ENCODE measurements around the gene CD164L2.

- TF ChIP-seq CTCF (IDR thresholded peaks at IDR 0.05; ENCODE audit: insufficient read depth, low read depth, low read length) (no peak), EZH2 (IDR thresholded peaks at IDR 0.05; ENCODE audit: insufficient read depth, low read length) (no peak)
Measured at GRCh38 chr1:27428316-27429028, 45.3 kb upstream of the CD164L2 start.

Data from astrocyte (in vitro differentiated cells and primary cell).